Measurements from ENCODE around the gene ARID5B.

Gene ARID5B

GRCh38 chr10:62073429-62073828 is 171.9 kb downstream of the ARID5B start:
- no peak for TF ChIP-seq ZNF274 (IDR thresholded peaks at IDR 0.05; ENCODE audit: low read depth, low read length)
- no peak overlapping the region for H3K4me3 ChIP-seq (ENCODE audit: low read length)

- TF ChIP-seq ZNF274 (IDR thresholded peaks at IDR 0.05; ENCODE audit: low read depth, low read length), result no peak
- H3K4me3 ChIP-seq (ENCODE audit: low read length), result no peak overlapping the region
These were observed 173.9 kb downstream of the ARID5B start for GRCh38 chr10:62075414-62075813.

- no peak for TF ChIP-seq ZNF274 (IDR thresholded peaks at IDR 0.05; ENCODE audit: low read depth, low read length)
- H3K4me3 ChIP-seq (ENCODE audit: low read length), result no peak overlapping the region
These were observed 174.4 kb downstream of the ARID5B start for GRCh38 chr10:62075912-62076311.

- no peak overlapping the region for H3K4me3 ChIP-seq (ENCODE audit: low read length)
- TF ChIP-seq ZNF274 (IDR thresholded peaks at IDR 0.05; ENCODE audit: low read depth, low read length), result no peak
These were observed 175.4 kb downstream of the ARID5B start for GRCh38 chr10:62076891-62077290.

- TF ChIP-seq ZNF274 (IDR thresholded peaks at IDR 0.05; ENCODE audit: low read depth, low read length), result no peak
- no peak overlapping the region for H3K4me3 ChIP-seq (ENCODE audit: low read length)
These were observed 176.0 kb downstream of the ARID5B start for GRCh38 chr10:62077330-62078015.

- no peak for TF ChIP-seq ZNF274 (IDR thresholded peaks at IDR 0.05; ENCODE audit: low read depth, low read length)
These were observed 178.5 kb downstream of the ARID5B start for GRCh38 chr10:62079885-62080559.

GRCh38 chr10:62080905-62081304 is 179.4 kb downstream of the ARID5B start:
- TF ChIP-seq ZNF274 (IDR thresholded peaks at IDR 0.05; ENCODE audit: low read depth, low read length), result no peak
- H3K4me3 ChIP-seq (ENCODE audit: low read length), result no peak overlapping the region

More at GRCh38 chr10:62079885-62080559, 178.5 kb downstream of the ARID5B start:
- no peak overlapping the region; the same call in 1 of the 2 replicates for H3K4me3 ChIP-seq (ENCODE audit: low read length)

- TF ChIP-seq ZNF274 (IDR thresholded peaks at IDR 0.05; ENCODE audit: low read depth, low read length), result no peak
- H3K4me3 ChIP-seq (ENCODE audit: low read length), result no peak overlapping the region
These were observed 180.1 kb downstream of the ARID5B start for GRCh38 chr10:62081341-62082270.

- no peak overlapping the region for H3K4me3 ChIP-seq (ENCODE audit: low read length)
These were observed 180.8 kb downstream of the ARID5B start for GRCh38 chr10:62082271-62082656.

GRCh38 chr10:62082729-62083411 is 181.4 kb downstream of the ARID5B start:
- no peak for TF ChIP-seq ZNF274 (IDR thresholded peaks at IDR 0.05; ENCODE audit: low read depth, low read length)
- H3K4me3 ChIP-seq (ENCODE audit: low read length), result peak overlapping the region; percentile 11; the same call in 1 of the 2 replicates

More at GRCh38 chr10:62082271-62082656, 180.8 kb downstream of the ARID5B start:
- TF ChIP-seq ZNF274 (IDR thresholded peaks at IDR 0.05; ENCODE audit: low read depth, low read length), result no peak

GRCh38 chr10:62083412-62084267 is 182.1 kb downstream of the ARID5B start:
- peak overlapping the region; percentile 17; the same call in 1 of the 2 replicates for H3K4me3 ChIP-seq (ENCODE audit: low read length)
- no peak for TF ChIP-seq ZNF274 (IDR thresholded peaks at IDR 0.05; ENCODE audit: low read depth, low read length)

- TF ChIP-seq ZNF274 (IDR thresholded peaks at IDR 0.05; ENCODE audit: low read depth, low read length), result no peak
- H3K4me3 ChIP-seq (ENCODE audit: low read length), result no peak overlapping the region
These were observed 183.0 kb downstream of the ARID5B start for GRCh38 chr10:62084451-62084850.

GRCh38 chr10:62085404-62085803 is 183.9 kb downstream of the ARID5B start:
- H3K4me3 ChIP-seq (ENCODE audit: low read length), result no peak overlapping the region
- no peak for TF ChIP-seq ZNF274 (IDR thresholded peaks at IDR 0.05; ENCODE audit: low read depth, low read length)

Data from GM08714 (cell line).